ENCODE data around the gene NR5A1. TPM values are rescaled to one million over a fixed set of nuclear protein-coding genes. Genes with fewer than 3 reads are reported as not detected.
A peak's percentile ranks its signal among the peaks of the same experiment; 100 is the strongest.

Gene NR5A1
- polyA plus RNA-seq, 3 donors: not detected

DNA sequence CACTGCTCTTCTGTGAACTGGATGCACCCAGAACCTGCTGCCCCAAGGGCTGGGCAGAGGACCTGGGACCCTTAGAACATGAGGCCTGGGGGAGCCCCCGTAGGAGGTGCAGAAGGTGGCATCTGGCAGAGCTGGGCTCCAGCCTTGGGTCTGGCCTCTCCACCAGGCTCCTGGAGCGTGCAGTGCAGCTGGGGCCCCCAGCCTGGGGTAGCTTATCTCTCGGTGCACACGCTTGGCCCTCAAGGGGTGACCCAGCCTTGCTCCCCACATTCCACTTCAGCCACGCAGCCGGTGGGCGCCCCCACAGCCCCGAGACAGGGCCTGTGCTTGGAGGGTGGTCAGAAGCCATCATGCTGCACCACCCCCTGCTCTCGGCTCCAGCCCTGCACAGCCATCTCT is 5.6 kb upstream of the NR5A1 start:
- Histone ChIP-seq H4K20me1 (ENCODE audit: insufficient read depth, low read length) (no peaks in the 10 kb centered on the region), H3K9ac (ENCODE audit: insufficient read depth, low read length, poor library complexity, severe bottlenecking) (no peak overlapping the region), H3K27me3 (ENCODE audit: control insufficient read depth in 2 of 2, insufficient read depth in 2 of 2, low read length in 2 of 2) (peaks cover 0 to 4% of the 10 kb centered on the region in 2 donors), H3K4me1 (ENCODE audit: control insufficient read depth in 1 of 2, insufficient read depth in 2 of 2, low read length in 2 of 2) (peaks cover 7 to 8% of the 10 kb centered on the region in 2 donors), H2AFZ (ENCODE audit: insufficient read depth, low read depth, low read length, poor library complexity, severe bottlenecking) (no peak overlapping the region), H3K27ac (ENCODE audit: low read depth in 1 of 2, low read length in 2 of 2) (no peak overlapping the region), H3K79me2 (ENCODE audit: insufficient read depth, low read length) (no peaks in the 10 kb centered on the region), H3K36me3 (replicated peaks in 1 of 2; ENCODE audit: control insufficient read depth in 1 of 2, insufficient read depth in 2 of 2, low read length in 2 of 2) (no peaks in the 10 kb centered on the region), H3K4me3 (replicated peaks in 1 of 3; ENCODE audit: low read depth in 2 of 3, low read length in 3 of 3) (no peak overlapping the region), H3K9me3 (replicated peaks in 1 of 2; ENCODE audit: control insufficient read depth in 1 of 2, insufficient read depth in 1 of 2, low read length in 2 of 2) (no peaks in the 10 kb centered on the region), H3K4me2 (replicated peaks; ENCODE audit: extremely low read depth, low read length, poor library complexity, severe bottlenecking) (no peak overlapping the region)
- H3K27me3 Mint-ChIP-seq (ENCODE audit: low read depth in 3 of 3): peaks cover 5 to 14% (median 12%) of the 10 kb centered on the region in 3 donors
- no peaks in the 10 kb centered on the region for H3K36me3 Mint-ChIP-seq
- WGBS (ENCODE audit: insufficient coverage): 63% methylated on average over 3 of the region's 9 CpGs
- H3K27ac Mint-ChIP-seq: no peak overlapping the region
- intact Hi-C loops (cut with micrococcal nuclease): no loop called here
- TF ChIP-seq, protein P1, sequence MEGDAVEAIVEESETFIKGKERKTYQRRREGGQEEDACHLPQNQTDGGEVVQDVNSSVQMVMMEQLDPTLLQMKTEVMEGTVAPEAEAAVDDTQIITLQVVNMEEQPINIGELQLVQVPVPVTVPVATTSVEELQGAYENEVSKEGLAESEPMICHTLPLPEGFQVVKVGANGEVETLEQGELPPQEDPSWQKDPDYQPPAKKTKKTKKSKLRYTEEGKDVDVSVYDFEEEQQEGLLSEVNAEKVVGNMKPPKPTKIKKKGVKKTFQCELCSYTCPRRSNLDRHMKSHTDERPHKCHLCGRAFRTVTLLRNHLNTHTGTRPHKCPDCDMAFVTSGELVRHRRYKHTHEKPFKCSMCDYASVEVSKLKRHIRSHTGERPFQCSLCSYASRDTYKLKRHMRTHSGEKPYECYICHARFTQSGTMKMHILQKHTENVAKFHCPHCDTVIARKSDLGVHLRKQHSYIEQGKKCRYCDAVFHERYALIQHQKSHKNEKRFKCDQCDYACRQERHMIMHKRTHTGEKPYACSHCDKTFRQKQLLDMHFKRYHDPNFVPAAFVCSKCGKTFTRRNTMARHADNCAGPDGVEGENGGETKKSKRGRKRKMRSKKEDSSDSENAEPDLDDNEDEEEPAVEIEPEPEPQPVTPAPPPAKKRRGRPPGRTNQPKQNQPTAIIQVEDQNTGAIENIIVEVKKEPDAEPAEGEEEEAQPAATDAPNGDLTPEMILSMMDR (IDR thresholded peaks at IDR 0.05): no peak
- peaks cover 20% of the 10 kb centered on the region for H3K4me1 Mint-ChIP-seq
- no peaks in the 10 kb centered on the region for H3K9me3 Mint-ChIP-seq
- DNase-seq: no peak
- H3K4me3 Mint-ChIP-seq: no peak overlapping the region

DNA sequence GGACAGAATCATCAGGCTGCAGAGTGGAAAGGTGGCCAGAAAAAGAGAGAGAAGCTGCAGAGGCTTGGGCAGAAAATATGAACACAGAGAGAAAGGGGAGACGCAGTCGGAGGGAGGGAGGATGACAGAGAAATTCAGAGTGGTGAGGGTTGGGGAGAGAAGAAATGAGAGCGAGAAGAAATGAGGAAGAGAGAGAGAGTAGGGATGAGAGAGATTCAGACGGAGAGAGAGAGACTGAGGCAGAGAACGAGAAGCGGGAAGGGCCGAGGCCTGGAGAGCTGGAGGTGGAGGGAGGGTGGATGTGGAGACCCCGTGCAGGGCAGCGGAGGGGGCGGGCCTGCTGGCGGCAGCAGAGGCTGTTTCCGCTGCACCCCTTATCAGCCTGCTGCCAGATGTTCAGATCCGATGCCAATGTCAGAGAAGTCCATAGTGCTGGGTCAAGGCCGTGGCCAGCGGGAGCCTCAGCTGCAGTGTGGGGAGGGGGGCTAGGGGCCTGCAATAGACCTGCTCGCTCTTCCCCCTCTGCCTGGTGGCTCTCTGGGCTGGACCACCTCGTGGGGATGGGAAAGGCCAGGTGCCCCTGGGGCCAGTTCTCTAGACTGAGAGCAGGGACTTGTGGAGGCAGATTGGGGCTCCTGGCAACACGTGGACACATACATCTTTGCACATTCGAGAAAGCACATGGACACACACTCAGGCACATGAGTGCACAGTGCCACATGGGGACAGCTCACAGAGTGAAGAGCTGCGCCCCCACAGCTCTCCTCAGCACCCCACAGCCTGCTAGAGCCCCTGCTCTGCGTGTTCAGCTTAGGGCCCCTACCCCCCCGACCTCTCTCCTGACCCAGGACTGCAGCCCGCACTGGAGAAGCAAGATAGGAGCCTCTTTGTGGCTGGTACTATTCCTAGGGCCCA is 4.9 kb upstream of the NR5A1 start:
- peaks cover 5 to 16% (median 12%) of the 10 kb centered on the region in 3 donors for H3K27me3 Mint-ChIP-seq (ENCODE audit: low read depth in 3 of 3)
- H3K27ac ChIP-seq (ENCODE audit: low read depth in 1 of 2, low read length in 2 of 2): no peak overlapping the region
- WGBS (ENCODE audit: insufficient coverage): 20% methylated on average over 21 of the region's 23 CpGs
- peak overlapping the region in 1 of 2 donors; percentile 63 for H3K4me3 Mint-ChIP-seq
- H3K4me3 ChIP-seq (replicated peaks in 1 of 3; ENCODE audit: low read depth in 2 of 3, low read length in 3 of 3): no peak overlapping the region
- no peaks in the 10 kb centered on the region for H3K9me3 Mint-ChIP-seq
- no peak for DNase-seq
- no peaks in the 10 kb centered on the region for H3K9me3 ChIP-seq (replicated peaks in 1 of 2; ENCODE audit: control insufficient read depth in 1 of 2, insufficient read depth in 1 of 2, low read length in 2 of 2)
- no peaks in the 10 kb centered on the region for H3K36me3 Mint-ChIP-seq
- TF ChIP-seq, protein P1 (IDR thresholded peaks at IDR 0.05): no peak
- H3K27ac Mint-ChIP-seq: peak overlapping the region in 2 of 7 donors; percentile 16 to 66
- no peaks in the 10 kb centered on the region for H3K79me2 ChIP-seq (ENCODE audit: insufficient read depth, low read length)
- no peak overlapping the region for H3K9ac ChIP-seq (ENCODE audit: insufficient read depth, low read length, poor library complexity, severe bottlenecking)
- peaks cover 0 to 4% of the 10 kb centered on the region in 2 donors for H3K27me3 ChIP-seq (ENCODE audit: control insufficient read depth in 2 of 2, insufficient read depth in 2 of 2, low read length in 2 of 2)
- no peaks in the 10 kb centered on the region for H4K20me1 ChIP-seq (ENCODE audit: insufficient read depth, low read length)
- no peaks in the 10 kb centered on the region for H3K36me3 ChIP-seq (replicated peaks in 1 of 2; ENCODE audit: control insufficient read depth in 1 of 2, insufficient read depth in 2 of 2, low read length in 2 of 2)
- peak overlapping the region; percentile 13 for H2AFZ ChIP-seq (ENCODE audit: insufficient read depth, low read depth, low read length, poor library complexity, severe bottlenecking)
- H3K4me1 Mint-ChIP-seq: peaks cover 20% of the 10 kb centered on the region
- no peak overlapping the region for H3K4me2 ChIP-seq (replicated peaks; ENCODE audit: extremely low read depth, low read length, poor library complexity, severe bottlenecking)
- intact Hi-C loops (cut with micrococcal nuclease): no loop called here
- peaks cover 7 to 8% of the 10 kb centered on the region in 2 donors for H3K4me1 ChIP-seq (ENCODE audit: control insufficient read depth in 1 of 2, insufficient read depth in 2 of 2, low read length in 2 of 2)
